HepG2 (cell line): ENCODE measurements around the gene MORN1. TPM values are rescaled to one million over a fixed set of nuclear protein-coding genes. Genes with fewer than 3 reads are reported as not detected.

ENCODE experiments used
- ARNTL ChIP-seq: sonication (generic); formaldehyde crosslinking; IDR thresholded peaks from 2 replicates; pipeline ENCODE4 v1.4.0; 2020; ENCODE audit warnings: mild to moderate bottlenecking, missing genetic modification reagents
- CEBPG ChIP-seq: IDR thresholded peaks from 2 replicates; pipeline ENCODE4 v1.6.1; 2016
- FOXA1 ChIP-seq, 2 experiments: fragments of 450-650 bp in 1 of 2; sonication (generic) in 1 of 2; formaldehyde crosslinking in 1 of 2; IDR thresholded peaks; 2 replicates each; pipeline versions ENCODE4 v1.4.0 to v1.6.1; 2016 to 2020; ENCODE audit warnings: missing genetic modification reagents in 1 of 2
- HNF4A ChIP-seq: sonication (generic); formaldehyde crosslinking; IDR thresholded peaks from 2 replicates; pipeline ENCODE4 v1.4.0; 2020; ENCODE audit warnings: missing genetic modification reagents
- HOXD1 ChIP-seq: sonication (generic); formaldehyde crosslinking; IDR thresholded peaks from 2 replicates; pipeline ENCODE4 v1.5.0; 2020; ENCODE audit warnings: missing genetic modification reagents
- KDM4B ChIP-seq: sonication (generic); formaldehyde crosslinking; IDR thresholded peaks from 2 replicates; pipeline ENCODE4 v1.4.0; 2020; ENCODE audit warnings: missing genetic modification reagents
- KLF13 ChIP-seq: sonication (generic); formaldehyde crosslinking; IDR thresholded peaks from 2 replicates; pipeline ENCODE4 v1.4.0; 2020; ENCODE audit warnings: mild to moderate bottlenecking, missing genetic modification reagents
- SKI ChIP-seq: fragments of 450-650 bp; IDR thresholded peaks from one replicate; pipeline ENCODE4 v1.6.1; 2018; ENCODE audit warnings: mild to moderate bottlenecking; ENCODE audit not compliant: partially characterized antibody
- SPEN ChIP-seq: sonication (generic); formaldehyde crosslinking; IDR thresholded peaks from 2 replicates; pipeline ENCODE4 v1.5.1; 2020; ENCODE audit warnings: low read depth, mild to moderate bottlenecking, missing genetic modification reagents
- ZFP82 ChIP-seq: sonication (generic); formaldehyde crosslinking; IDR thresholded peaks from 2 replicates; pipeline ENCODE4 v1.5.1; 2020; ENCODE audit warnings: mild to moderate bottlenecking, missing genetic modification reagents, borderline replicate concordance
- ZNF12 ChIP-seq: sonication (generic); formaldehyde crosslinking; IDR thresholded peaks from 2 replicates; pipeline ENCODE4 v1.5.0; 2020; ENCODE audit warnings: missing genetic modification reagents
- ZNF33B ChIP-seq: sonication (generic); formaldehyde crosslinking; IDR thresholded peaks from 2 replicates; pipeline ENCODE4 v1.5.1; 2020; ENCODE audit warnings: mild to moderate bottlenecking, missing genetic modification reagents
- ZNF781 ChIP-seq: sonication (generic); formaldehyde crosslinking; IDR thresholded peaks from 2 replicates; pipeline ENCODE4 v1.5.1; 2020; ENCODE audit warnings: borderline replicate concordance, mild to moderate bottlenecking, missing genetic modification reagents; ENCODE audit errors: not compliant biosample characterization
- ZSCAN12 ChIP-seq: sonication (generic); formaldehyde crosslinking; IDR thresholded peaks from 2 replicates; pipeline ENCODE4 v1.9.0; 2021; ENCODE audit warnings: mild to moderate bottlenecking, missing genetic modification reagents
- ZSCAN22 ChIP-seq: sonication (generic); formaldehyde crosslinking; IDR thresholded peaks from 2 replicates; pipeline ENCODE4 v1.4.0; 2020; ENCODE audit warnings: mild to moderate bottlenecking, missing genetic modification reagents
- polyA plus RNA-seq, 8 experiments: library from polyadenylated mRNA; depleted of rRNA in 3 of 8; stranded (reverse) in 7 of 8; unstranded in 1 of 8; fragments of >200 nt; fragmentation: Illumina TruSeq in 4 of 8; extraction: Trizol in 4 of 8; gene quantifications; 2 replicates each; pipeline versions ENCODE4 v1.2.1 to v1.2.3, GENCODE V29; 2011 to 2016; ENCODE audit warnings: low read depth in 4 of 8, missing spikeins in 1 of 8, mixed read lengths in 1 of 8; ENCODE audit not compliant: insufficient read depth in 1 of 8
- total RNA-seq, 5 experiments: library from RNA; depleted of rRNA; stranded (reverse); fragments of >200 nt; fragmentation: Illumina TruSeq; extraction: Trizol; gene quantifications; 2 replicates each; pipeline ENCODE4 v1.2.3, GENCODE V29; 2016; ENCODE audit warnings: low read depth in 1 of 5
- TF ChIP-seq, protein P1 (sequence below): sonication (generic); formaldehyde crosslinking; IDR thresholded peaks from 2 replicates; pipeline ENCODE4 v1.8.0; 2022; ENCODE audit warnings: missing genetic modification reagents, mild to moderate bottlenecking, moderate library complexity, borderline replicate concordance
- TF ChIP-seq, protein P2 (sequence below): sonication (generic); formaldehyde crosslinking; IDR thresholded peaks from 2 replicates; pipeline ENCODE4 v1.4.0; 2020; ENCODE audit warnings: mild to moderate bottlenecking, missing genetic modification reagents
- TF ChIP-seq, protein P3 (sequence below): sonication (generic); formaldehyde crosslinking; IDR thresholded peaks from 2 replicates; pipeline ENCODE4 v1.4.0; 2020; ENCODE audit warnings: missing genetic modification reagents
- TF ChIP-seq, protein P4 (sequence below): sonication (generic); formaldehyde crosslinking; conservative IDR thresholded peaks from 2 replicates; pipeline ENCODE4 v1.8.0; 2022; ENCODE audit warnings: low read depth, missing genetic modification reagents
- TF ChIP-seq, protein P5 (sequence below): IDR thresholded peaks from 2 replicates; pipeline ENCODE4 v1.6.1; 2016; ENCODE audit warnings: low read depth, borderline replicate concordance
- TF ChIP-seq, protein P6 (sequence below): sonication (generic); formaldehyde crosslinking; conservative IDR thresholded peaks from 2 replicates; pipeline ENCODE4 v1.8.1; 2023; ENCODE audit warnings: missing genetic modification reagents

Gene MORN1
- total and polyA plus RNA-seq, 2 of the 13 experiments (the other 11 are each of a cell fraction or from before 2014, with no cell fraction given), result 3.1 to 6.5 TPM

DNA sequence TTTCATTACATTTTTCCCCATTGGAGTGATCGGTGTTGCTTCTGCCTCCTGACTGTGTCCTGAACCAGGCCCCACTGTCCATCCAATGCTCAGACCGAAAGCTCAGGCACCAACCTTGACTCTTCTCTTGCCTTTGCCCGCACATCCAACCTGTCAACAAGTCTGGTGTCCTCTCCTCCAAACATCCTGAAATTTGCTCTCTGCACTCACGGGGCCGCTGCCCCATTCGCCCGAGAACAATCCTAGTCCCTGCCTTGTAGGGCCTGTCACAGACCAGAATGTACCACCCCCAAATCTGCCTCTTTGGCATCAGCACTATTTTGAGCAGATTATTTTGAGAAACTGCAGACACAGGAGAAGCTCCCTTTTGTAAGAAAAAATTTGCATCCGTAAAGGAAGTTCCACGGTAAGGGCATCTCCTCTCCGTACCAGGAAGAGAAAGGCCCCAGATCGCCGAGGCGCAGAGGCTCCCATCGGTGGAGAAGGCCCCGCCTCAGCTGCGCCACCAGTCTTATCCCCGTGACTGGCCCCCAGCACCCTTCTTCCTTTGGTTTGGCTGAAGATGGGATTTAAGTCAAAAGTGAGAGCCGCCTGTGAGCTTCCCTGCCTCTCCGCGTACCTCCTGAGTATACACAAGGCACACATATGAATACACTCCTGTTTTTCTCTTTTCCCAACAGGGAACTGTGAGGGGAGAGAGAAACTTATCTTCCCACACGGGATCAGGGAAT is 7.1 kb downstream of the MORN1 start (continued):
- TF ChIP-seq, protein P1, sequence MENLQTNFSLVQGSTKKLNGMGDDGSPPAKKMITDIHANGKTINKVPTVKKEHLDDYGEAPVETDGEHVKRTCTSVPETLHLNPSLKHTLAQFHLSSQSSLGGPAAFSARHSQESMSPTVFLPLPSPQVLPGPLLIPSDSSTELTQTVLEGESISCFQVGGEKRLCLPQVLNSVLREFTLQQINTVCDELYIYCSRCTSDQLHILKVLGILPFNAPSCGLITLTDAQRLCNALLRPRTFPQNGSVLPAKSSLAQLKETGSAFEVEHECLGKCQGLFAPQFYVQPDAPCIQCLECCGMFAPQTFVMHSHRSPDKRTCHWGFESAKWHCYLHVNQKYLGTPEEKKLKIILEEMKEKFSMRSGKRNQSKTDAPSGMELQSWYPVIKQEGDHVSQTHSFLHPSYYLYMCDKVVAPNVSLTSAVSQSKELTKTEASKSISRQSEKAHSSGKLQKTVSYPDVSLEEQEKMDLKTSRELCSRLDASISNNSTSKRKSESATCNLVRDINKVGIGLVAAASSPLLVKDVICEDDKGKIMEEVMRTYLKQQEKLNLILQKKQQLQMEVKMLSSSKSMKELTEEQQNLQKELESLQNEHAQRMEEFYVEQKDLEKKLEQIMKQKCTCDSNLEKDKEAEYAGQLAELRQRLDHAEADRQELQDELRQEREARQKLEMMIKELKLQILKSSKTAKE (CRISPR knock-in tag), result peak; percentile 73
- TF ChIP-seq, protein P2, sequence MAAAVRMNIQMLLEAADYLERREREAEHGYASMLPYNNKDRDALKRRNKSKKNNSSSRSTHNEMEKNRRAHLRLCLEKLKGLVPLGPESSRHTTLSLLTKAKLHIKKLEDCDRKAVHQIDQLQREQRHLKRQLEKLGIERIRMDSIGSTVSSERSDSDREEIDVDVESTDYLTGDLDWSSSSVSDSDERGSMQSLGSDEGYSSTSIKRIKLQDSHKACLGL (CRISPR knock-in tag), result no peak
- TF ChIP-seq ZFP82 (CRISPR knock-in tag) (no peak), FOXA1 (IDR thresholded peaks at IDR 0.05) (no peak), FOXA1 (CRISPR knock-in tag; IDR thresholded peaks at IDR 0.05) (peak; percentile 60), ZNF33B (CRISPR knock-in tag) (no peak), KDM4B (no peak), KLF13 (no peak), ZNF781 (CRISPR knock-in tag) (no peak), ZNF12 (CRISPR knock-in tag) (no peak), SKI (no peak), HNF4A (CRISPR knock-in tag) (peak; percentile 79), ARNTL (CRISPR knock-in tag) (0 out of 2 replicates have a peak, but pooled peaks have one; percentile 39), ZSCAN12 (CRISPR knock-in tag) (no peak), ZSCAN22 (CRISPR knock-in tag) (no peak), HOXD1 (no peak), SPEN (CRISPR knock-in tag) (0 out of 2 replicates have a peak, but pooled peaks have one; percentile 21), CEBPG (CRISPR knock-in tag) (0 out of 2 replicates have a peak, but pooled peaks have one; percentile 6)
- TF ChIP-seq, protein P3, sequence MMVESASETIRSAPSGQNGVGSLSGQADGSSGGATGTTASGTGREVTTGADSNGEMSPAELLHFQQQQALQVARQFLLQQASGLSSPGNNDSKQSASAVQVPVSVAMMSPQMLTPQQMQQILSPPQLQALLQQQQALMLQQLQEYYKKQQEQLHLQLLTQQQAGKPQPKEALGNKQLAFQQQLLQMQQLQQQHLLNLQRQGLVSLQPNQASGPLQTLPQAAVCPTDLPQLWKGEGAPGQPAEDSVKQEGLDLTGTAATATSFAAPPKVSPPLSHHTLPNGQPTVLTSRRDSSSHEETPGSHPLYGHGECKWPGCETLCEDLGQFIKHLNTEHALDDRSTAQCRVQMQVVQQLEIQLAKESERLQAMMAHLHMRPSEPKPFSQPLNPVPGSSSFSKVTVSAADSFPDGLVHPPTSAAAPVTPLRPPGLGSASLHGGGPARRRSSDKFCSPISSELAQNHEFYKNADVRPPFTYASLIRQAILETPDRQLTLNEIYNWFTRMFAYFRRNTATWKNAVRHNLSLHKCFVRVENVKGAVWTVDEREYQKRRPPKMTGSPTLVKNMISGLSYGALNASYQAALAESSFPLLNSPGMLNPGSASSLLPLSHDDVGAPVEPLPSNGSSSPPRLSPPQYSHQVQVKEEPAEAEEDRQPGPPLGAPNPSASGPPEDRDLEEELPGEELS (CRISPR knock-in tag), result peak; percentile 63
- TF ChIP-seq, protein P4, sequence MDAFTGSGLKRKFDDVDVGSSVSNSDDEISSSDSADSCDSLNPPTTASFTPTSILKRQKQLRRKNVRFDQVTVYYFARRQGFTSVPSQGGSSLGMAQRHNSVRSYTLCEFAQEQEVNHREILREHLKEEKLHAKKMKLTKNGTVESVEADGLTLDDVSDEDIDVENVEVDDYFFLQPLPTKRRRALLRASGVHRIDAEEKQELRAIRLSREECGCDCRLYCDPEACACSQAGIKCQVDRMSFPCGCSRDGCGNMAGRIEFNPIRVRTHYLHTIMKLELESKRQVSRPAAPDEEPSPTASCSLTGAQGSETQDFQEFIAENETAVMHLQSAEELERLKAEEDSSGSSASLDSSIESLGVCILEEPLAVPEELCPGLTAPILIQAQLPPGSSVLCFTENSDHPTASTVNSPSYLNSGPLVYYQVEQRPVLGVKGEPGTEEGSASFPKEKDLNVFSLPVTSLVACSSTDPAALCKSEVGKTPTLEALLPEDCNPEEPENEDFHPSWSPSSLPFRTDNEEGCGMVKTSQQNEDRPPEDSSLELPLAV (CRISPR knock-in tag), result no peak
- TF ChIP-seq, protein P5, sequence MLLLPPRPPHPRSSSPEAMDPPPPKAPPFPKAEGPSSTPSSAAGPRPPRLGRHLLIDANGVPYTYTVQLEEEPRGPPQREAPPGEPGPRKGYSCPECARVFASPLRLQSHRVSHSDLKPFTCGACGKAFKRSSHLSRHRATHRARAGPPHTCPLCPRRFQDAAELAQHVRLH (CRISPR knock-in tag), result no peak
- TF ChIP-seq, protein P6, sequence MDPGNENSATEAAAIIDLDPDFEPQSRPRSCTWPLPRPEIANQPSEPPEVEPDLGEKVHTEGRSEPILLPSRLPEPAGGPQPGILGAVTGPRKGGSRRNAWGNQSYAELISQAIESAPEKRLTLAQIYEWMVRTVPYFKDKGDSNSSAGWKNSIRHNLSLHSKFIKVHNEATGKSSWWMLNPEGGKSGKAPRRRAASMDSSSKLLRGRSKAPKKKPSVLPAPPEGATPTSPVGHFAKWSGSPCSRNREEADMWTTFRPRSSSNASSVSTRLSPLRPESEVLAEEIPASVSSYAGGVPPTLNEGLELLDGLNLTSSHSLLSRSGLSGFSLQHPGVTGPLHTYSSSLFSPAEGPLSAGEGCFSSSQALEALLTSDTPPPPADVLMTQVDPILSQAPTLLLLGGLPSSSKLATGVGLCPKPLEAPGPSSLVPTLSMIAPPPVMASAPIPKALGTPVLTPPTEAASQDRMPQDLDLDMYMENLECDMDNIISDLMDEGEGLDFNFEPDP, result 0 out of 2 replicates have a peak, but pooled peaks have one; percentile 56
